HG03064 (cell line): Measurements from ENCODE around the gene EMILIN1.

Experiments used
- ATAC-seq: cut with Tn5 transposase; IDR thresholded peaks from one replicate; pipeline ENCODE4 v1.9.1; 2021; ENCODE audit warnings: low read depth; ENCODE audit not compliant: unreplicated experiment

EMILIN1 gene

DNA sequence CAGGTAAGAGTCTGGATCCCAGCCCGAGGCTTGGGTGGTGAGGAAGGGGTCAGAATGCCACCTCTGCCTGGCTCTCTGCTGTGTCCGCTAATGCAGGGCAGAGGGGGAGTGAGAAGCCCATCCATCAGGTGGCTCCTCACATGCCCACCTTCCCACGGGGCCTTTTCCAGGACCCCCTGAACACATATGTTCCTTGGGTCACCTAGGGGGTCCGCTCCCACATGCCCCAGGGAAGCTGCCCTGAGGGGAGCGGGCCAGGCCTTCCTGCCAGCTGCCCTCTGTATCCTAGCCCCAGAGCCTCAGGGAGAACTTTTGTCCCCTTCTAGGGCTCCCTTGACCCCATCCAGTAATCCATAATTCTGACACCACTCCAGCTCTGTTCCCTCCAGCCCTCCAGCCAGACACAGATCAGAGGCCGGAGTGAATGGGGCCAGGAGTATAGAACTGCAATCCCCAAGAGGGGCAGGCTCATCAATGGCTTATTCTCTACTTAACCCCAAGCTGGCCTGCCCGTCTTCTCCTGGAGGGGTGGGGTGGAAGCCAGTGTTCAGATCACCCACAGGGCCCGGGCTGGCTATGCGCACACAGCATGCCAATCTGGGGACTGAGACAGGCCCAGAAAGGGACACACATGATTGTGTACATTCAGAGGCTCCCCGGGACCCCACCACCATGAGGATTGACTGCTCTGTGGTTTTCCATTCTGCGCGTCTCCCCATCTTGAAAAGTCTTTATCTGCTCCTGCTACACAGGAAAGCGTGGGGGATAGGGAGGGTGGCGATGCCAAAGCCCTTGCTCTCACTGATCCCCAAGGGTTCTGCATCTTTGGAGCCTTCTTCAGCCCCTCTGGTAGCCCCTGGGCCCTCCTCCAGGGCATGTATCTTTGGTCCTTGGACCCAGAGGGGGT lies 1.1 kb downstream of the EMILIN1 start:
- no peak for ATAC-seq

- ATAC-seq, result no peak
Observed at GRCh38 chr2:27080140-27080469, 1.7 kb downstream of the EMILIN1 start.

DNA sequence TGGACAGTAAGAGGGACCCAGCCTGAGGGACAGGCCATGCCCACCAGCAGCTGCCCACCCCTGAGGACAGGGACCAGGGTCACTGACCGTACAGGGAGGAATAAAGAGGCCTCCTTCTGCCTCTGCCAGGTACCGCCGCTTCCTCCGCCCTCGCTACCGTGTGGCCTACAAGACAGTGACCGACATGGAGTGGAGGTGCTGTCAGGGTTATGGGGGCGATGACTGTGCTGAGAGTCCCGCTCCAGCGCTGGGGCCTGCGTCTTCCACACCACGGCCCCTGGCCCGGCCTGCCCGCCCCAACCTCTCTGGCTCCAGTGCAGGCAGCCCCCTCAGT lies 2.2 kb downstream of the EMILIN1 start:
- ATAC-seq, result no peak

DNA sequence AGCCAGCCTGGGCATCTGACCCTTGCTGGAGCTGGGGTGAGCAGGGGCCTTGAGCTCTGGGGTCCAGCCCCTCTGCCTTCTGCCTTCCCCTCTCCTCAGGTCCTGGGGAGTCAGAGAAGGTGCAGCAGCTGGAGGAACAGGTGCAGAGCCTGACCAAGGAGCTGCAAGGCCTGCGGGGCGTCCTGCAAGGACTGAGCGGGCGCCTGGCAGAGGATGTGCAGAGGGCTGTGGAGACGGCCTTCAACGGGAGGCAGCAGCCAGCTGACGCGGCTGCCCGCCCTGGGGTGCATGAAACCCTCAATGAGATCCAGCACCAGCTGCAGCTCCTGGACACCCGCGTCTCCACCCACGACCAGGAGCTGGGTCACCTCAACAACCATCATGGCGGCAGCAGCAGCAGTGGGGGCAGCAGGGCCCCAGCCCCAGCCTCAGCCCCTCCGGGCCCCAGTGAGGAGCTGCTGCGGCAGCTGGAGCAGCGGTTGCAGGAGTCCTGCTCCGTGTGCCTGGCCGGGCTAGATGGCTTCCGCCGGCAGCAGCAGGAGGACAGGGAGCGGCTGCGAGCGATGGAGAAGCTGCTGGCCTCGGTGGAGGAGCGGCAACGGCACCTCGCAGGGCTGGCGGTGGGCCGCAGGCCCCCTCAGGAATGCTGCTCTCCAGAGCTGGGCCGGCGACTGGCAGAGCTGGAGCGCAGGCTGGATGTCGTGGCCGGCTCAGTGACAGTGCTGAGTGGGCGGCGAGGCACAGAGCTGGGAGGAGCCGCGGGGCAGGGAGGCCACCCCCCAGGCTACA lies 3.8 kb downstream of the EMILIN1 start:
- no peak for ATAC-seq

- no peak for ATAC-seq
Observed at GRCh38 chr2:27082773-27083409, 4.5 kb downstream of the EMILIN1 start.

- no peak for ATAC-seq
Observed at GRCh38 chr2:27083410-27084296, 5.2 kb downstream of the EMILIN1 start.

- ATAC-seq, result no peak
Observed at GRCh38 chr2:27084297-27085061, 6.1 kb downstream of the EMILIN1 start.

DNA sequence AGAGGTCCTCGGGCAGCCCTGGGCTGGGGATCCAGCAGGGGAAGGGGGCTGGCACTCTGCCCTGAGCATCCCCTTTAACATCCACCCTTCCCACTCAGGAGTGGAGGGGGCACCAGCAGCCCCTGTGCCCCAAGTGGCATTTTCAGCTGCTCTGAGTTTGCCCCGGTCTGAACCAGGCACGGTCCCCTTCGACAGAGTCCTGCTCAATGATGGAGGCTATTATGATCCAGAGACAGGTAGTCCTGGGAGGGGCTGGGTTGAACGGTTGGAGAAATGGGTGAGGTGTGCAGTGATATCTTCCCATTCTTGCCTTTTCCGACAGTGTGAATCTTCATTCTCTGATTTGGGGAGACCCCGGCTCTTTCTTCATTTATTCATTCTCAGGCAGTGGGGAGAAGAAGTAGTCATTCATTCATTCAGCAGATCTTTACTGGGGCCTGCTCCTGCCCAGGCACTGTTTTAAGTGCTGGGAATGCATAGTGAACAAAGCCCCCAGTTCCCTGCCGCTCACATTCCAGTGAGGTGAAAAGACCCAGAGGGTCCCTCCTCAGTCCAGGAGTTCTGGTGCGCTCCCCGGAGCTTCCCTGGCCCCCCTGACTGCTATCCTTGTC lies 6.8 kb downstream of the EMILIN1 start:
- ATAC-seq, result no peak

- peak; percentile 6 for ATAC-seq
Observed at GRCh38 chr2:27085673-27086089, 7.3 kb downstream of the EMILIN1 start.

- peak; percentile 61 for ATAC-seq
Observed at GRCh38 chr2:27086090-27086723, 7.8 kb downstream of the EMILIN1 start.

- ATAC-seq, result peak; percentile 4
Observed at GRCh38 chr2:27086724-27087593, 8.5 kb downstream of the EMILIN1 start, which contains the start of gene KHK. Gene KHK (plus strand): TSS chr2:27086772. CDS start chr2:27087260, 488 bp downstream.

DNA sequence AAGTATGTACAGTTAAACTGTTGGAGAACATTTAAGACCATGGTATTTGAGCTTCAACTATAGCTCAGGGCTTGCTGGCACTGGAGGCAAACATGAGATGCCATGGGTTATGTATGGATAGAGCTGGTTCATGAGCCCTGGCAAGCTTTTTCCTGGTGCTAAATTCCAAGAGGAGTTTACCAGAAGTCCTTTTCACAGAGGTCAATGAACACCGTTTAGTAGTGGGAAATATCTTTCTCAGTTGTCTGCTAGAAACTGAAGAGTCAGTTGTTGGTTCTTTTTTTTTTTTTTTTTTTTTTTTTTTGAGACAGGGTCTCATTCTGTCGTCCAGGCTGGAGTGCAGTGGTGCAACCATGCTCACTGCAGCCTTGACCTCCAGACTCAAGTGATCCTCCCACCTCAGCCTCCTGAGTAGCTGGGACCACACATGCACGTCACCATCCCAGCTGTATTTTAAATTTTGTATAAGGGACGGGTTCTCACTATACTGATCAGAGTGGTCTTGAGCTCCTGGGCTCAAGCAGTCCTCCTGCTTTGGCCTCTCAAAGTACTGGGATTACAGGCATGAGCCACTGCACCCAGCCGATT lies 9.5 kb downstream of the EMILIN1 start:
- no peak for ATAC-seq

DNA sequence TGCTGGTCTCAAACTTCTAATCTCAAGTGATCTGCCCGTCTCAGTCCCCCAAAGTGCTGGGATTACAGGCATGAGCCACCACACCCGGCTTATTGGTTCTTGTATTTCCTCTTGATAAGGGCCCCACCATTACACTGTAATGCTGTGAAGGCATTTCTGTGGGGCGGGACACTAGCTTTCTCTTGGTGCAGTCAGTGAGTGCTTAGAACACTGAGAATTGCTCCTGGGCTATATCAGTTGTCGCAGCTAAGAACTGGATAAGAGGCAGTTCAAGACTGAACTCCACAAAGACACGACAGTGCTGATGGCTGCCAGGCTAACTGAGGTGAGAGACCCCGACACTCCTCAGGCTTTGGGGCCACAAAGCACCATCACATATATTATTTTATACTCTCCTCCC lies 10.2 kb downstream of the EMILIN1 start:
- no peak for ATAC-seq

DNA sequence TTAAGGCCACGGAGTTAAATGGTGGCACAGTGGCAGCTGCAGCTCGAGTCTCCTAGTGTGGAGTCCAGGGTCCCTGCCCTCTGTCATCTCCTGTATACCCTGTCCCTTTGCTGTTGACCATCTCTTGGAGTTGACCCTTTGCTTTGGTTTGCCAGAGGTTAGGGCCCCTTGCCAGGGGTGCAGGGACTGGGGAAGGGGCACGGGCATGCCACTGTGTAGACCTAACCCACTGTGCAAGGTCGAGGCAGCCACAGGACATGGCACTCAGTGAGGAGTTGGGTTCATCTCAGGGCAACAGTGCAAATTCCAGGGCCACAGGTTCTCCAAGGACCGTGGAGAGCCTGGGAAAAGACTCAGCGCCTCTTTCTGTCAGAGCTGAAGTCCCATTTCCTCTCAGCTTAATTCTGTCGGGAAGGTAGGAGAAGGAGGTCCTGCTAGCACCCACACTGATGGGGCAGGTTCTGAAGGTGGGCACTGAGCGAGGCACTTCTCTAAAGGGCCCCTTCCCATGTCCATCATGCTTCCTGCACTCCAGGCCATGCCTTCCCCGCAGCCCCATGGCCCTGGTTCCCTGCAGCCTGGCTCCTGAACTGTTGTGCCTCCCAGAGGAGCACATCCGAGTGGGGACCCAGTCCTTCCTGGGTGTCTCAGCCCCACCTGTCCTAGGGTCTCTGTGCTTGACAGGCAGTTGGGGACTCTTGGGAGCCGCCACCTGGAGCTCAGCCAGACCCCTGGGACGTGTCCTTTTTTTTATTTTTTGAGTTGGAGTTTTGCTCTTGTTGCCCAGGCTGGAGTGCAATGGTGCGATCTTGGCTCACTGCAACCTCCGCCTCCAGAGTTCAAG lies 10.9 kb downstream of the EMILIN1 start:
- ATAC-seq, result no peak

DNA sequence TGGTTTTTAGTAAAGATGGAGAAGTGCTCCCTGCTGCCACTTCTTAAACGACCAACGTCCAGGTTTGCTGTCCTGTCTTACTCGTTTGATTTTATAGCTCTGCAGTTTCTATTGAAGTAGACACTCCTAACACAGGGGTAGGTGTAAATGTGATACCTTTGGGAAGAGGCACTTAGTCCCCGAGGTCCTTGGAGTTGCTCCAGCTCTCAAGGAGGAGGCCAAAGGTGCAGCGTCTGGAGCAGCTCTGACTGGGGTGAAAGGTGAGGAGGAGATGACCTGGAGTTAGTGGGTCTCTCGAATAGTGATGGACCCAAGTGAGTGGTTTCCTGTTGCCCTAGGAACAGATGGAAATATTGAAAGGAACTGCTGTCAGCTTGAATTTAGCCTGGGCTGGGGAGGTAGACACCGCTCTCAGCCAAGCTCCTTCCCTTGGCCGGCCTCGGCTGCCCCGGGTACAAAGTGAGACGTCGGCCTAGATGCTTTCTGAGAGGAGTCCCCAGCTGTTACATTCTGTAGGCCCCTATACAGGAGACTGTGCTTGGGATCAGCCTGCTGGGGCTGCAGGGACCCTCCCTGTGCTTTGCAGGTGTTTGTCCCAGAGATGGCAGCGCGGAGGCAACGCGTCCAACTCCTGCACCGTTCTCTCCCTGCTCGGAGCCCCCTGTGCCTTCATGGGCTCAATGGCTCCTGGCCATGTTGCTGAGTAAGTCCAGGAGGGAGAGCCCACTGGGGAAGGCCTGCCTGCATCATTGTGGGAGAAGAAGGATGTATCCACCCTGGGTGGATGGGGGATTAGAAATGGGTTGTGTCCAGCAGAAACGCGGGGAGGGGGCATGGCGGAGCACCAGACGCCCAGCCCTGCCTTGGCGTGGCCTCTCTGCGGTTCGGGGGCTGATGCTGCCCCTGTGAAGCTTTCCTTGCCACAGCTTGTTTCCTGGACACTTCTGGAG lies 13.6 kb downstream of the EMILIN1 start:
- ATAC-seq, result no peak
